HFFc6 (cell line): ENCODE measurements around the gene PSMD9. TPM values are rescaled to one million over a fixed set of nuclear protein-coding genes. Genes with fewer than 3 reads are reported as not detected.

Experiments used
- DNase-seq: peaks from one replicate; pipeline ENCODE4 v3.0.0-alpha.2; 2018
- H3K27ac Mint-ChIP-seq: 2 replicates; pipeline ENCODE4 v1.8.0; 2020; ENCODE audit warnings: mild to moderate bottlenecking, mixed read lengths
- H3K27me3 Mint-ChIP-seq: 2 replicates; pipeline ENCODE4 v1.8.0; 2021; ENCODE audit warnings: mild to moderate bottlenecking, moderate library complexity, mixed read lengths; ENCODE audit not compliant: insufficient read depth
- H3K36me3 Mint-ChIP-seq: 2 replicates; pipeline ENCODE4 v1.8.0; 2021; ENCODE audit warnings: low read depth, mixed read lengths
- H3K4me1 Mint-ChIP-seq: 2 replicates; pipeline ENCODE4 v1.8.0; 2020; ENCODE audit warnings: low read depth, mixed read lengths
- H3K4me3 Mint-ChIP-seq: 2 replicates; pipeline ENCODE4 v1.8.0; 2020; ENCODE audit warnings: mild to moderate bottlenecking, moderate library complexity, mixed read lengths
- H3K9me3 Mint-ChIP-seq: 2 replicates; pipeline ENCODE4 v1.8.0; 2020; ENCODE audit warnings: mild to moderate bottlenecking, mixed read lengths
- total RNA-seq, 6 experiments: library from RNA; stranded (reverse); fragmentation: NEBNext Ultra II Directional; extraction: Animal tissue kit (Norgen Biotek cat#: 25700); gene quantifications; 2 replicates in 1 of 6; 3 replicates in 5 of 6; pipeline ENCODE4 v1.2.3, GENCODE V29; 2021
- TF ChIP-seq, protein P1 (sequence below): fragments of 200-600 bp; sonication (generic); IDR thresholded peaks from 2 replicates; pipeline ENCODE4 v1.5.0; 2021; ENCODE audit warnings: antibody characterized with exemption, mild to moderate bottlenecking

Gene PSMD9
- total RNA-seq, 6 experiments from 2014 or later, result 63.4 to 84.7 (median 75.1) TPM

DNA sequence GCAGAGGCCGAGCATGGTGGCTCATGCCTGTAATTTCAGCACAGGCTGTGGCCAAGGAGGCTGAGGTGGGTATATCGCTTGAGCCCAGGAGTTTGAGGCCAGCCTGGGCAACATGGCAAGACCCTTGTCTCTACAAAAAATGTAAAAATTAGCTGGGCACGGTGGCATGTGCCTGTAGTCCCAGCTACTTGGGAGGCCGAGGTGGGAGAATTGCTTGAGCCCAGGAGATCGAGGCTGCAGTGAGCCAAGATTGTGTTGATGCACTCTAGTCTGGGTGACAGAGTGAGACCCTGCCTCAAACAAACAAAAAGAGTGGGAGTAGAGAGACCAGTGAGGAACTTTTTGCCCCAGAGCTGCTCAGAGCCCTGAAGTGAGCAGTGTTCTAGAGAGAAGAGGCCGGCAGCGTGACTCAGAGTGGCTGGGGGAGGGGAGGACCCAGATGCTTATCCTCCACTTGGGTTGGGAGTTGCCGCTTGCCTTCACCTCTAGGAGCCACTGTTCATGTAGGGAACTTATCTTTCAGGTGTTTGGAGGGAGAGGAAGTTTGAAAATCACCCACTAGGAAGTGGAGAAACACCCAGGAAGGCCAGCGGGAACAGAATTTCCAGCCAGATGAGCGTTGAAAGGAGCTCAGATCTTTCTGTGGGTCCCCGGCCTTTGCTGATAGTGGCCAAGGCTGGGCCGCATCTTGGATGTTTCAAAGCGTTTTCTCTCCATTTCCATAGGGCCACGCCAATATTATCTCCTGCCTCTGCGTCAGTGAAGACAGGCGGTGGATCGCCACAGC lies 45.1 kb downstream of the PSMD9 start:
- no peak overlapping the region for H3K4me3 Mint-ChIP-seq
- no peaks in the 10 kb centered on the region; the same call in 1 of the 2 replicates for H3K27me3 Mint-ChIP-seq
- peaks cover 19% of the 10 kb centered on the region for H3K4me1 Mint-ChIP-seq
- no peak overlapping the region; the same call in 1 of the 2 replicates for H3K27ac Mint-ChIP-seq
- DNase-seq, result no peak
- TF ChIP-seq, protein P1, sequence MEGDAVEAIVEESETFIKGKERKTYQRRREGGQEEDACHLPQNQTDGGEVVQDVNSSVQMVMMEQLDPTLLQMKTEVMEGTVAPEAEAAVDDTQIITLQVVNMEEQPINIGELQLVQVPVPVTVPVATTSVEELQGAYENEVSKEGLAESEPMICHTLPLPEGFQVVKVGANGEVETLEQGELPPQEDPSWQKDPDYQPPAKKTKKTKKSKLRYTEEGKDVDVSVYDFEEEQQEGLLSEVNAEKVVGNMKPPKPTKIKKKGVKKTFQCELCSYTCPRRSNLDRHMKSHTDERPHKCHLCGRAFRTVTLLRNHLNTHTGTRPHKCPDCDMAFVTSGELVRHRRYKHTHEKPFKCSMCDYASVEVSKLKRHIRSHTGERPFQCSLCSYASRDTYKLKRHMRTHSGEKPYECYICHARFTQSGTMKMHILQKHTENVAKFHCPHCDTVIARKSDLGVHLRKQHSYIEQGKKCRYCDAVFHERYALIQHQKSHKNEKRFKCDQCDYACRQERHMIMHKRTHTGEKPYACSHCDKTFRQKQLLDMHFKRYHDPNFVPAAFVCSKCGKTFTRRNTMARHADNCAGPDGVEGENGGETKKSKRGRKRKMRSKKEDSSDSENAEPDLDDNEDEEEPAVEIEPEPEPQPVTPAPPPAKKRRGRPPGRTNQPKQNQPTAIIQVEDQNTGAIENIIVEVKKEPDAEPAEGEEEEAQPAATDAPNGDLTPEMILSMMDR, result no peak
- H3K9me3 Mint-ChIP-seq, result peaks cover 10% of the 10 kb centered on the region; the same call in 1 of the 2 replicates
- H3K36me3 Mint-ChIP-seq, result peaks cover 65% of the 10 kb centered on the region

DNA sequence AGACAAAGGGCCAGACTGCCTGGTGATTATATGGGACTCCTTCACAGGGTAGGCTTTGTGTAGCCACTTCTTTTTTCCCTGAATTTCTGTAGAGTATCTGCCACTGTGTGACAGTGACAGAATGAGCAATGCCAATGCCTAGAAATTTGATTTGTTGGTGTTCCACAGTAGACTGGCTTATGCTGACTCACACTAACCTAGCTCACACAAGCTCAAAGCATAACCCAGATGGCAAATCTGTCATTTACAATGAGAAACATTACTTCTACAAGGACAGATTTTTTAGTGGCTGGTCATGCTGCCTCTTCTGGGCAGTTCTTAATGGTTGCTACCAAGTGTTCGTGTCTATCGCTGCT lies 45.7 kb downstream of the PSMD9 start:
- peaks cover 10% of the 10 kb centered on the region; the same call in 1 of the 2 replicates for H3K9me3 Mint-ChIP-seq
- no peak overlapping the region for H3K4me3 Mint-ChIP-seq
- peaks cover 19% of the 10 kb centered on the region for H3K4me1 Mint-ChIP-seq
- no peak for DNase-seq
- no peaks in the 10 kb centered on the region; the same call in 1 of the 2 replicates for H3K27me3 Mint-ChIP-seq
- H3K27ac Mint-ChIP-seq, result no peak overlapping the region; the same call in 1 of the 2 replicates
- TF ChIP-seq, protein P1, result no peak
- peaks cover 69% of the 10 kb centered on the region for H3K36me3 Mint-ChIP-seq

DNA sequence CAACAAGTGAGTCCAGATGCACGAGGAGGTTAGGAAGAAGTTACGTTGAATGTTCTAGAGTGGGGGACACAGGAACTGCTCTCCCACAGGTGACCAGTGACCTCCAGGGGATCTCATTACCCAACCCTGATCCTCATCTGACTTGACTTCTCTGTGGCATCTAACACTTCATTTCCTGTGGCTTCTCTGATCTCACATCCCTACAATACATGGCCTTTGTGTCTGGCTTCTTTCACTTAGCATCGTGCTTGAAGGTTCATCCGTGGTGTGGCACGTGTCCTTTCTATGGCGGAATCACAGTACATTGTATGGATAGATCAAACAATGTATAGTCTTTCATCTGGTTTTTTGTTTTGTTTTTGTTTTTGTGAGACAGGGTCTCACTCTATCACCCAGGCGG lies 49.1 kb downstream of the PSMD9 start:
- no peak for DNase-seq
- Mint-ChIP-seq H3K4me3 (no peak overlapping the region), H3K9me3 (peaks cover 10% of the 10 kb centered on the region; the same call in 1 of the 2 replicates), H3K27me3 (no peaks in the 10 kb centered on the region), H3K27ac (no peak overlapping the region), H3K36me3 (peaks cover 62% of the 10 kb centered on the region), H3K4me1 (peaks cover 19% of the 10 kb centered on the region)
- TF ChIP-seq, protein P1, result no peak

DNA sequence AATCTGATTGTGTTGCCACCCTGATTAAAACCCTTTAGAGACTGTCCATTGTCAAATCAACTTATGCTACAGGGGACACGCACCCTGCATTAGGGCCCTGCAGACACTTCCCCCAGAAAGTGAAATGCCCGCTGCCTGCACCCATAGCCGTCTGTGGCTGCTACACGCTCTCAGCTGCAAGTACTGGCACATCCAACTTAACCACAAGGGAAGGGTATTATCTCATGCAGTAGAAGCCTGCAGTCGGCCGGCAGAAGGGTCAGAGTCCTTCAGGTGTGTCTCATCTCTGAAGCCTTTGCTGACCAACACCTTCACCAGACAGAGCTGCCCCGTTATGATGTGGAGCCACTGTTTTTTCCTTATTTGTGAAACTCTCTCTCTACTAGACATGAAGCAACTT lies 50.6 kb downstream of the PSMD9 start:
- no peak for DNase-seq

DNA sequence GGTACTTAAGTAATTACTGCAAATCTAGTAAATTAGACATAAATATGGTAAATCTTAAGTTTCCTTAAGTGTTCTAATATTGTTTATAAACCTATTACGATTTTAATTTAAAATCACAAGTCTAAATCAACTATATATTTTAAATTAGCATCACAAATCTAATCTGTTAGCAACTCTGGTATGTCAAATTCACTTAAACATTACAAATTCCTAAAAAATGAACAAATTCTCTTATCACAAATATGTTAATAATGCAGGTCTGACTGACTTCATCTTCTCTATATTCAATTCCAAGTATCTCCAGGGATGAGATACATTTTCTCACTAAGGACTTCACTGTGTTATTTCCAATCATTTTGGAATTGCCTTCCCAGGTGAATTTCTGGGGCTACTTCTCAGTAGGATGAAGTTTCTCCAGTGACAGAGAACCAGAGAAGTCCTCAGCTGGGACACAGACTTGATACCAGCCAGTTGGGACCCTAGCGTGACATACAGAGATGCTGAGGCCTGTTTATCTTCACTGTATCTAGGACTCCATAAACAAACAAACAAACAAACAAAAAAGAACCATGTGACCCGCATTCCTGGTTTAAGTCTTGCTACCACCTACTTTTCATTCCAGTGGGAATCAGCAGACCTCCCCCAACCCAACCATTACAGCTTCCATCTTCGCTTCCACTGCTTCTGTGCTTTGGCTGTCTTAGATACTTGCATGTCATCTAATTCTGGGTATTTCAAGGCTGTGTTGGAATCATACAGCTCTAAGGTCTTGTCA lies 51.6 kb downstream of the PSMD9 start:
- H3K9me3 Mint-ChIP-seq, result peaks cover 10% of the 10 kb centered on the region; the same call in 1 of the 2 replicates
- H3K4me3 Mint-ChIP-seq, result no peak overlapping the region
- peaks cover 49% of the 10 kb centered on the region for H3K36me3 Mint-ChIP-seq
- H3K27me3 Mint-ChIP-seq, result no peaks in the 10 kb centered on the region
- TF ChIP-seq, protein P1, result no peak
- DNase-seq, result no peak
- no peak overlapping the region for H3K27ac Mint-ChIP-seq
- H3K4me1 Mint-ChIP-seq, result no peaks in the 10 kb centered on the region

More for the DNA sequence above, 50.6 kb downstream of the PSMD9 start:
- peaks cover 54% of the 10 kb centered on the region for H3K36me3 Mint-ChIP-seq
- H3K27me3 Mint-ChIP-seq, result no peaks in the 10 kb centered on the region
- no peak overlapping the region for H3K27ac Mint-ChIP-seq
- H3K4me1 Mint-ChIP-seq, result peaks cover 5% of the 10 kb centered on the region
- peaks cover 10% of the 10 kb centered on the region; the same call in 1 of the 2 replicates for H3K9me3 Mint-ChIP-seq
- TF ChIP-seq, protein P1, result no peak
- no peak overlapping the region for H3K4me3 Mint-ChIP-seq
